Duodenal mucosa (tissue), 2 donors: ENCODE data around the gene SENP6.
"Not testable (repeated sequence)": the region's sequence is repeated elsewhere in the genome, so short reads cannot be mapped to it uniquely, and the experiment has no call there.

ENCODE experiments used
- H3K27ac ChIP-seq: one replicate; pipeline ENCODE4 v1.7.0; 2013; ENCODE audit warnings: low read depth, low read length
- H3K27me3 ChIP-seq, 2 donors: one replicate each; pipeline ENCODE4 v1.7.0; 2013; ENCODE audit warnings: low read length in 2 of 2, control low read depth in 1 of 2; ENCODE audit not compliant: insufficient read depth in 2 of 2, control insufficient read depth in 1 of 2
- H3K36me3 ChIP-seq, 2 donors: one replicate each; pipeline ENCODE4 v1.7.0; 2013; ENCODE audit warnings: low read length in 2 of 2, control low read depth in 1 of 2; ENCODE audit not compliant: insufficient read depth in 2 of 2, control insufficient read depth in 1 of 2
- H3K4me1 ChIP-seq, 2 donors: one replicate each; pipeline ENCODE4 v1.7.0; 2013; ENCODE audit warnings: low read length in 2 of 2, control low read depth in 1 of 2; ENCODE audit not compliant: insufficient read depth in 2 of 2, control insufficient read depth in 1 of 2
- H3K4me3 ChIP-seq, 2 donors: one replicate each; pipeline ENCODE4 v1.7.0; 2013; ENCODE audit warnings: low read length in 2 of 2, low read depth in 1 of 2
- H3K9ac ChIP-seq, 2 donors: one replicate each; pipeline ENCODE4 v1.7.0; 2013; ENCODE audit warnings: low read length in 2 of 2, low read depth in 1 of 2
- H3K9me3 ChIP-seq, 2 donors: one replicate each; pipeline ENCODE4 v1.7.0; 2013; ENCODE audit warnings: low read length in 2 of 2, control low read depth in 1 of 2; ENCODE audit not compliant: control insufficient read depth in 1 of 2

The SENP6 gene

GRCh38 chr6:75581231-75581630 is 20.4 kb upstream of the SENP6 start:
- Histone ChIP-seq H3K9ac (no peak overlapping the region), H3K4me3 (no peak overlapping the region), H3K4me1 (no peaks in the 10 kb centered on the region), H3K36me3 (no peaks in the 10 kb centered on the region), H3K27ac (no peak overlapping the region), H3K9me3 (no peaks in the 10 kb centered on the region), H3K27me3 (no peaks in the 10 kb centered on the region)

GRCh38 chr6:75584552-75584951 is 17.1 kb upstream of the SENP6 start:
- H3K4me3 ChIP-seq, H3K27me3 ChIP-seq, H3K36me3 ChIP-seq, H3K9ac ChIP-seq, H3K4me1 ChIP-seq, H3K9me3 ChIP-seq, H3K27ac ChIP-seq: not testable (repeated sequence)

- H3K36me3 ChIP-seq, result no peaks in the 10 kb centered on the region
- no peak overlapping the region for H3K4me3 ChIP-seq
- H3K27me3 ChIP-seq, result no peaks in the 10 kb centered on the region
- H3K27ac ChIP-seq, result no peak overlapping the region
- H3K9ac ChIP-seq, result no peak overlapping the region
- H3K9me3 ChIP-seq, result no peaks in the 10 kb centered on the region
- no peaks in the 10 kb centered on the region for H3K4me1 ChIP-seq
Measured at GRCh38 chr6:75588948-75589347, 12.7 kb upstream of the SENP6 start.

GRCh38 chr6:75590370-75590769 is 11.3 kb upstream of the SENP6 start:
- no peaks in the 10 kb centered on the region for H3K27me3 ChIP-seq
- H3K27ac ChIP-seq, result no peak overlapping the region
- H3K9me3 ChIP-seq, result no peaks in the 10 kb centered on the region
- H3K4me1 ChIP-seq, result no peaks in the 10 kb centered on the region
- no peak overlapping the region for H3K9ac ChIP-seq
- no peaks in the 10 kb centered on the region for H3K36me3 ChIP-seq
- H3K4me3 ChIP-seq, result no peak overlapping the region

GRCh38 chr6:75596380-75596779 is 5.3 kb upstream of the SENP6 start:
- H3K9me3 ChIP-seq, H3K4me3 ChIP-seq, H3K27me3 ChIP-seq, H3K9ac ChIP-seq, H3K27ac ChIP-seq, H3K36me3 ChIP-seq: not testable (repeated sequence)
- H3K4me1 ChIP-seq, result peaks cover 5 to 11% of the 10 kb centered on the region in 2 donors

GRCh38 chr6:75600768-75601167 is 912 bp upstream of the SENP6 start:
- H3K36me3 ChIP-seq, result no peaks in the 10 kb centered on the region
- peak overlapping the region in 1 of 2 donors; percentile 96 for H3K9ac ChIP-seq
- H3K27me3 ChIP-seq, result no peaks in the 10 kb centered on the region
- no peaks in the 10 kb centered on the region for H3K9me3 ChIP-seq
- H3K4me1 ChIP-seq, result peaks cover 17 to 19% of the 10 kb centered on the region in 2 donors
- no peak overlapping the region for H3K27ac ChIP-seq
- H3K4me3 ChIP-seq, result peak overlapping the region in 1 of 2 donors; percentile 79

- peaks cover 19 to 30% of the 10 kb centered on the region in 2 donors for H3K4me1 ChIP-seq
Measured at GRCh38 chr6:75602246-75603105, 796 bp downstream of the SENP6 start.

GRCh38 chr6:75603106-75603420 is 1.4 kb downstream of the SENP6 start:
- Histone ChIP-seq H3K9ac (peak overlapping the region; percentile 83 to 96), H3K4me3 (peak overlapping the region; percentile 81 to 98), H3K27me3 (no peaks in the 10 kb centered on the region), H3K4me1 (peaks cover 19 to 35% of the 10 kb centered on the region in 2 donors), H3K9me3 (no peaks in the 10 kb centered on the region), H3K27ac (no peak overlapping the region), H3K36me3 (no peaks in the 10 kb centered on the region)

More at GRCh38 chr6:75602246-75603105, 796 bp downstream of the SENP6 start:
- H3K4me3 ChIP-seq, result peak overlapping the region; percentile 81 to 98
- H3K9ac ChIP-seq, result peak overlapping the region; percentile 83 to 96
- no peaks in the 10 kb centered on the region for H3K36me3 ChIP-seq
- peak overlapping the region; percentile 95 for H3K27ac ChIP-seq
- no peaks in the 10 kb centered on the region for H3K27me3 ChIP-seq
- H3K9me3 ChIP-seq, result no peaks in the 10 kb centered on the region

- Histone ChIP-seq H3K4me3 (peak overlapping the region; percentile 81 to 98), H3K9ac (no peak overlapping the region), H3K27ac (no peak overlapping the region), H3K27me3 (no peaks in the 10 kb centered on the region), H3K36me3 (no peaks in the 10 kb centered on the region), H3K9me3 (no peaks in the 10 kb centered on the region), H3K4me1 (peaks cover 16 to 42% of the 10 kb centered on the region in 2 donors)
Measured at GRCh38 chr6:75604294-75604693, 2.6 kb downstream of the SENP6 start.

GRCh38 chr6:75605635-75606034 is 4.0 kb downstream of the SENP6 start:
- Histone ChIP-seq H3K4me3 (no peak overlapping the region), H3K9ac (no peak overlapping the region), H3K9me3 (no peaks in the 10 kb centered on the region), H3K27me3 (no peaks in the 10 kb centered on the region), H3K4me1 (peaks cover 27 to 48% of the 10 kb centered on the region in 2 donors), H3K36me3 (no peaks in the 10 kb centered on the region), H3K27ac (no peak overlapping the region)
